HEK293T (cell line): ENCODE measurements around the gene SLC9C1.

ENCODE experiments used
- CTBP1 ChIP-seq: fragments of 450-650 bp; IDR thresholded peaks from 2 replicates; pipeline ENCODE4 v1.6.1; 2016; ENCODE audit warnings: borderline replicate concordance
- FOXM1 ChIP-seq: fragments of 450-650 bp; IDR thresholded peaks from 2 replicates; pipeline ENCODE4 v1.6.1; 2017; ENCODE audit warnings: mild to moderate bottlenecking, borderline replicate concordance
- HDGF ChIP-seq: fragments of 450-650 bp; IDR thresholded peaks from 2 replicates; pipeline ENCODE4 v1.6.1; 2017; ENCODE audit warnings: antibody characterized with exemption, borderline replicate concordance
- L3MBTL2 ChIP-seq: fragments of 450-650 bp; conservative IDR thresholded peaks from 2 replicates; pipeline ENCODE4 v1.6.1; 2016; ENCODE audit warnings: mild to moderate bottlenecking
- SP1 ChIP-seq: fragments of 450-650 bp; IDR thresholded peaks from 2 replicates; pipeline ENCODE4 v1.6.1; 2017
- TF ChIP-seq, protein P1 (sequence below): fragments of 450-650 bp; IDR thresholded peaks from 2 replicates; pipeline ENCODE4 v1.6.1; 2016

DNA sequence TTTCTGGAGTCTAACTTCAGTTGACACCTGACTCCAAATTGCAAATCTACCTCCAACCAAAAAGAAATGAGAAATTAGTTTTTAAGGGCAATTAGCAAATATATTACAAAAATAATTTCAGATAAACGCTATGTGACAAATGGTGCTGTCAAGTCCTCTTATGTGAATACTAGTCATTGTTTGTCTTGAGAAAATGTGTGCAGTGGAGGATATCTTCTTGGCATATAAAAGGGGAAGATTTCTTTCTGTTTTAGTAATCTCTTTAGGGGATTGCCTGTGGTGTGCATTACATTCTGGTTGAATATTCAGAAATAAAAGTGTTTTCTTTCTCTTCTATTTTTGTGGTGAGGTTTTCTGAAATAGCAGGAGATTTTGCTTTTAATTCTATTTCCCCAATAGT is 158.0 kb downstream of the SLC9C1 start:
- no peak for TF ChIP-seq HDGF
- no peak for TF ChIP-seq FOXM1
- no peak for TF ChIP-seq SP1
- TF ChIP-seq L3MBTL2, result no peak
- no peak for TF ChIP-seq CTBP1
- TF ChIP-seq, protein P1, sequence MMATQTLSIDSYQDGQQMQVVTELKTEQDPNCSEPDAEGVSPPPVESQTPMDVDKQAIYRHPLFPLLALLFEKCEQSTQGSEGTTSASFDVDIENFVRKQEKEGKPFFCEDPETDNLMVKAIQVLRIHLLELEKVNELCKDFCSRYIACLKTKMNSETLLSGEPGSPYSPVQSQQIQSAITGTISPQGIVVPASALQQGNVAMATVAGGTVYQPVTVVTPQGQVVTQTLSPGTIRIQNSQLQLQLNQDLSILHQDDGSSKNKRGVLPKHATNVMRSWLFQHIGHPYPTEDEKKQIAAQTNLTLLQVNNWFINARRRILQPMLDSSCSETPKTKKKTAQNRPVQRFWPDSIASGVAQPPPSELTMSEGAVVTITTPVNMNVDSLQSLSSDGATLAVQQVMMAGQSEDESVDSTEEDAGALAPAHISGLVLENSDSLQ, result no peak
